IPS-11a (cell line): ENCODE measurements around the gene ANO6.
"Not testable (repeated sequence)": the region's sequence is repeated elsewhere in the genome, so short reads cannot be mapped to it uniquely, and the experiment has no call there.

Experiments used
- H3K4me3 ChIP-seq: one replicate; pipeline ENCODE4 v1.5.1; 2013; ENCODE audit warnings: low read depth, low read length, control low read depth

The ANO6 gene

DNA sequence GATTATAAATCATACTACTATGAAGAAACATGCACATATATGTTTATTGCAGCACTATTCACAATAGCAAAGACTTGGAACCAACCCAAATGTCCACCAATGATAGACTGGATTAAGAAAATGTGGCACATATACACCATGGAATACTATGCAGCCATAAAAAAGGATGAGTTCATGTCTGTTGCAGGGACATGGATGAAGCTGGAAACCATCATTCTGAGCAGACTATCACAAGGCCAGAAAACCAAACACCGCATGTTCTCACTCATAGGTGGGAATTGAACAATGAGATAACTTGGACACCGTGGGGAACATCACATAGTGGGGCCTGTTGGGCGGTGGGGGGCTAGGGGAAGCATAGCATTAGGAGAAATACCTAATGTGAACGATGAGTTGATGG, 181.6 kb downstream of the ANO6 start:
- H3K4me3 ChIP-seq = not testable (repeated sequence)

DNA sequence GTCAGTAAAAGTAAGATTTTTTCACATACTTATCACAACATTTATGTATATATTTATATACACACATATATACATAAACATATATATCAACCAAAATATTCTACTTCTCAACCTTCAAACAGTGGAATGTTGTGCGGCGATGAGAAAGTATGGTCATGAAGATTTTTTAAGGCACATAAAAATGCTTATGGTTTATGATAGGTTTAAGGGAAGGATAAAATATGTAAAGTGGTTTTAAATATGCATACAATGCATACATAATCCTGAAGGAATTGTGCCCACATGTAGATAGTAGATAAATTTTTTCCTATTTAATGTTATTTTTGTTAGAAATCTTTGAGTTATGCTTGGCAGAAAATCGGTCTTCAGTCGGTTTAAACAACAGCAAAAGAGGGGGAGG, 182.7 kb downstream of the ANO6 start:
- no peak overlapping the region for H3K4me3 ChIP-seq

DNA sequence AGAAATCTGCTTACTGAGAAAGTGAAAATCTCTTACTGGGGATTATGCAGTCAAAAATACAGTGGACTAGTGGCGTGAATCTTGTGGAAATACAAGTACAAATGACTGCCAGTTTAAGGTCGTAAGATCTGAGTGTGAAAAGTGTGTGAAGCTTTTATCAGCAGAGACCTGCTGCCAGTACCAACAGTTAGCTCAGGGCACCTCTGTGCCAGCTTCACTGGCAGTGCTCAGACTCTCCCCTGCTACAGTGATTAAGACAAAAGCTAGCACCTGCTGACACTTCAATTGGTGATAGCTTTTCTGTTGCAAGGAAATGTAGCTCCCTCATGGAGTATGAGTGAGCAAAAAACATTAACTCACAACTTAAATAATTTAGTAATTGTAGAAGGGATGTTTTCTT, 185.1 kb downstream of the ANO6 start:
- no peak overlapping the region for H3K4me3 ChIP-seq

DNA sequence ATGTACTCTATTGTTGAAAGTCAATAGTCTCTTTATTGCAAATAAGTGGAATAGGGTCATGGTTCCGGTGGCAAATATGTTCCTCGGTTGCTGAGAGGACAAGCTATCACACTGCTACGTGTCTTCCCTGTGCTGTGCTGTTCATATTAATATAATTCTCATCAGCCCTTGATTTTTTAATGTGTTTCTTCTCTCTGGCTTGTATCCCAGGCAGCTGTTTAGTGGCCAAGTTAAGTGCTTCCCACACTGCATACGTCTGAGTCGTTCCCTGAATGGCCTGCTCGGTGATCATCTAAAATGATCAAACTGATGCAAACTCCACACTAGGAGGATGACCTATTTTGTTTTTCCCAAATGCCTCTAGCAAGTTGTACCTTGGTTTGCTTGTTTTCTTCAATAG, 186.4 kb downstream of the ANO6 start:
- H3K4me3 ChIP-seq = no peak overlapping the region

DNA sequence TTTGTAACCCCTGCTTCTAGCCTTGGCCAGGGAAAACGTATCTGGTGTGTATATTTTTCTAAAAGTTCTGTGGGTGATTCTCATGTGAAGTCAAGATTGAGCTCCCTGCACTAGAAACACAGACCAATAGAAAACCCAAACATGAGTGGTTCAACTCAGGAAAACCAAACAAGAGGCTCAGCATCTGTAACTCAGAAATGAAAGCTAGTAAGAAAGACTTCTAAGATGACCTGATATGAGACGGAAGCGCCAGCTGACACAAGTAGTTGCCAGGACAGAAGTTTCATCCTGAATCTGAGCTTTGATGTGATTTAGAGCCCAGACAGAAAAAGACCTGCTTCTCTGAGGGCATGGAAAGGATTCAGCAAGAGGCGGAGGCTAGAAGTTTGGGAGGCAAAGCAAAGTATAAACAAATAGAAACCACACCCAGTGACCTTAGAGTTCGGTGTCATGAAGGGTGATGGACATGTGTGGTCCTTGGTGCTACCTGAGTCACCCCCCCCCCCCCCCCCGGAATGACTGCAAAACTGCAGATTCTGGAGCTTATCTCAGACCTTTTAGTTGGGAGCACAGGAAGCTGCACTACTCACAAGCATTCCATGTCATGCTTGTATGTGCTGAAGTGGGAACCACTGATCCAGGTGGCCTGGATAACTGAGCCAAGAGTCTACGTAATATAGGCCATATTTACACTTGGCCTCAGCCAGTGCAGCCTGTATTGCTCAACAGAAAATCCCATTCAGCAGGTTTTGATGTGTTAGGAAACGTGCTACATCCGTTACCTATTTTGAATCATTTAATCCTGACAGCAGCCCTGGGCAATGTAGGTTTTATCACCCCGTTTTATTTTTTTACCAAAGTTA, 191.3 kb downstream of the ANO6 start:
- no peak overlapping the region for H3K4me3 ChIP-seq

DNA sequence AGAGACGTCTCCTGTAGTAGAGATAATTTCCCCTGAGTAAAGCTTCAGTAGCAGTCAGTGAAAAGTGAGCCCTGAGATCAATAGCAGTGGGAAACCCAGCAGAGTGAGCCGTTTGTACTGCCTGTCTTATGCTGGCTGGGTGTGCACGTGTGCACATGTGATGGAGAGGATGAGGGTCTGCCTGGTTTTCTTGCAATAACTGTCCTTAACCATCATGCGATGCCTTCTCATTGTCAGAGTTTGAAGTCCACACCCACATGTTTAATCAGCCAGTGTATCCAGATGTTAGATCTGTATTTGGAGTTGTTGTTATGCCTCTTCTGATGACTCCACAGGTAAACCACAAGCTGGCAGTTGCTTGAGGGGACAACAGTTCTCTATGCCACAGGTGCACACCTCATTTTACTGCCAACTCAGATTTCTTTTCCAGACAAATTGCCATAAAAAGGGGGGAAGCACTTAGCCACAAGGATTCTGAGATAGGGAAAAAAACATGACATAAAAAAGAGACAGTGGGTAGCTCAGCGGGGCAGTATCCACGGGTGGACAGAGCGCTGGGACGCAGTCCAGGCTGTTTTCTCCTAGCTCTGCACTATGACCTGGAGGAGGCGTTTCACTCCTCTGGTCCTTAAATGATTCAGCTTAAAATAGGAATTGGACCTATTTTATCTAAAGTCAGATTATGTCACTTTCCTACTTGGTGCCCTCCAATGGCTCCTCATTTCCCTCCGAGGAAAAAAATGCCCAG, 192.3 kb downstream of the ANO6 start:
- H3K4me3 ChIP-seq = no peak overlapping the region

DNA sequence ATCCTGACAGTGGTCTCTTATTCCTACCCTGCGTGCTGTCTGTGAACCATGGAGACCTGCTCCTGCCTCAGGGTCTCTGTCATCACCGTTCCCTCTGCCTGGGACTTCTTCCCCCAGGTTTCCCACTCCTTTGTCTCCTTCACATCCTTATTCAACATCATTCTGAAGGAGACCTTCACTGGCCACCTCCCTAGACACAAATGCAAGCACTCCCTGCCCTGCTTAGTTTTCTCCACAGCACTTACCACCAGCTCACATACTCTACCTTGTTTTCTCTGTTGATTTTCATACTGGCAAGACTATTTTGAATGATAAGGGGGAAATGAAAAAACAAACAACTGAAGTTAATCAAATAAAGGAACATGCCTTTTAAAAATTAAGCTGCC, 192.8 kb downstream of the ANO6 start:
- no peak overlapping the region for H3K4me3 ChIP-seq

DNA sequence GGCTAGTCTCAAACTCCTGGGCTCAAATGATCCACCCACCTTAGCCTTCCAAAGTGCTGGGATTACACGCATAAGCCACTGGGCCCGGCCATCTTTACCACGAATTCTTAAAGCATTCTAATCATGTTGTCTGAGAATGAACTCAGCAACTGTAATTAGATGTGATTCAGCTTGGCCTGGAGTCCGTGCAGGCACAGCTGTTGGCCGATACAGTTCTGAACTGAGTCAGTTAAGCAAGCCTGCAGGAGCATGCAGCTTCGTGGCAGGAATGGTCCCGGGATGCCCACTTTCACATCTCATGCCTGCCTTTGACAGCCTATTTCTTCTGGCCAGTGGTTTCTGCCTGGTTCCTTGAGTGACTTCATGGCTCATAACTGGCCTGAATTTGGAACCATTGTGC, 194.1 kb downstream of the ANO6 start:
- H3K4me3 ChIP-seq = no peak overlapping the region

DNA sequence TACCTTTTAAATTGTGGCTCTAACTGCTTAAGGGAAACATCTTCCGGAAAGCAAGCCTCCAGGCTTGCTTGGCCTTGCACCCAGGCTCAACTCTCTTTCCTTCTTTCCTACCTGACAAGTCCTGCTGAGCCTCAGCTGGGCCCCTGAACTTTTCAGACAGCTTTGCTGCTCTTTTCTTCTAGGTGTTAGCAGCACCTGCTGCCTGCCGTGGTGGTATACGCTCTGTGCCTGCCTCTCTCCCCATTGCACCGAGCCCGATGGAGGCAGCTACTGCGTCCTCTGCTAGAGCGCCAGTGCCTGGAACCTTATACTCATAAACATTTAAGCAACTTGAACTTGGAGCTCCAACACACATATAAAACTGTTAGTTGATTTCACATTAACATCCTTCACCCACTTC, 195.7 kb downstream of the ANO6 start:
- no peak overlapping the region for H3K4me3 ChIP-seq

DNA sequence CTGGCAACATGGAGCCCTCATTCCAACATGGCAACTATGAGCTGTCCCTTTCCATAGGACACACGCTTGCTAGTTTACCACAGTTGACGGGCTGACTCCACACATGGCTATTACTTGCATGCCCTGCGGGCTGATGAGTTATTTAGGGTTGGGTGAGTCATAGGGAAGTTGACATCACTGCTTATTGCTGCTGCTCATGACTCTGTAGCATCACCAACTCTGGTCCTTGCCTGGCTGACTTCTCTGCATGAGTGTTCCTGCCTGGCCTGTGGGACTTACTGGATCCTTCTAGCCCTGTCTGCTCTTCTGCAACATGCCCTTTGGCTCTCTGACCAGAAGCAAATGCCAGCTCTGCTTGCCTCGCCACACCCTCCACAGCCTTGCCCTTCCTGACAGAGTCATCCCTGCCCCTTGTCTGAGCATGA, 199.5 kb downstream of the ANO6 start:
- H3K4me3 ChIP-seq = no peak overlapping the region

DNA sequence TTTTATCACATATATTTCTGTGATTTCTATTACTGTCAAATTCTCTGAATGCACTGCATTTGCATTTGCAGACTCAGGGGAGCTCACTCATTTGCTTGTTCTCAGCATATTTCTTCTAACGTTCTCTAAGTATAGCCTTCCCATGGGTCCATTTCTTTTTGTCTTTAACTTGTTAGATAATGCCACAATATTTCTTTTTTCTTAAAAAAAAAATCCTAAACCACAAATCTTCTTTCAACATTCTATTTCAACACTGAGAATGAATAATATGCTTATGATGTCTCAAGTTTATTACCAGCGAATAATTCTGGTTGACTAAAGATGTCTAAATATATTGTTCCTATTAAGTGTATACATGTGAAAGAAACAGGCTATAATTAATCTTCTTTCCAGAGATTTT, 200.2 kb downstream of the ANO6 start:
- no peak overlapping the region for H3K4me3 ChIP-seq

DNA sequence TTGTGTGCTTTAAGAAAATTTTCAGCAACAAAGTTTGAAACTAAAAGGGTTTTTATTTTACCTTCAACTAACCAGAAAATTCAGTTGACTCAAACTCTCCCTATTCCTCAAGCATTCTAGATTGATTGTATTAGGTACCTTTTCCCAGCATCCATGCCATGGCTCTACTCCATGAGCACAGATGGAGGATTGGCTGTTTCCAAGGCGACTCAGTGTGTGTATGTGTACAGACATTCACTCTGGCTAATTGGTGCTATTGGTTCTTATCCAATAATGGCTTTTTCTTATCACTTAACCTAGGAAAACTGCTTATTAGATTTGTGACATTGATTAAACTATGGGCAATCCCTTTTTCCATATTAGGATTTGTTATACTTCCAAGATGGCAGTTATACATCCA, 202.6 kb downstream of the ANO6 start:
- H3K4me3 ChIP-seq = no peak overlapping the region

DNA sequence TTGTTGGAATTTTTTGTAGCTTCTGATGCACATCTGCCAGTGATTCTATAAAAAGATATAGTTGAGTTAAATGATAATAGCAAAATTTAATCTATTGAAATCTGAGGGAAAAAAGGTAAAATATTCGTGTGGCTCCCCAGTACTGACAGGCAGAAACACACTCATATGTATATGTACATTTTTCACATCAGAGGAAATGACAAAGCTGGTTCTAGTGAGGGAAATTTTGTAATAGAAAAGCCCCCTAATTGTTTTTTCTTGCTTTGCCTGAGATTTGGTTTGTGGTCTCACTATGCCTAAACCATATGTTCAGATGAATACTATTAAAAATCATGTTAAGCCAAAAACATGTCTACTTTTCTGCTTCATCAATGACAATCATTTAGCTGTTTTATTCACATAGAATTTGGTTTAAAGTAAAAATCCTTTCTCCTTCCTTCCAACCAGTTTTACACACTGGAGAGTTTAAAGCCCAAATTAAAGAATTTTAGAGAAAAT, 203.5 kb downstream of the ANO6 start:
- no peak overlapping the region for H3K4me3 ChIP-seq

DNA sequence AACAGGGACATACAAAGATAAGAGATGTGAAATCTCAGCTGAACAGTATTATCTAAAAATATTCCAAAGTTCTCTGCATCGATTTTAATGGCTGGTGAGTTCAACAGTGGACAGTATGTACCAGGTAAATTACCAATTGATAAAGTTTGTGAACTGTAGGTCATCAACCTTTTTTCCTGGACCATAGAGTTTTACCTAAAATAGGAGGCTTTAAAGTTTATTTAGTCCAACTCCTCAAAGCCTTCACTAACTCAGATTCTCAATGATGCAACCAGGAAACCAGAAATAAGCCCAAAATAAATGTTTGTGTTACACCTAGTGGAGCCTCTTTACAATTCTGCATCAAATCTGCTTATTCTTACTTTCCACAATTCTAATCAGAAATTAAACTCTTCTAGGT, 205.8 kb downstream of the ANO6 start:
- H3K4me3 ChIP-seq = no peak overlapping the region

DNA sequence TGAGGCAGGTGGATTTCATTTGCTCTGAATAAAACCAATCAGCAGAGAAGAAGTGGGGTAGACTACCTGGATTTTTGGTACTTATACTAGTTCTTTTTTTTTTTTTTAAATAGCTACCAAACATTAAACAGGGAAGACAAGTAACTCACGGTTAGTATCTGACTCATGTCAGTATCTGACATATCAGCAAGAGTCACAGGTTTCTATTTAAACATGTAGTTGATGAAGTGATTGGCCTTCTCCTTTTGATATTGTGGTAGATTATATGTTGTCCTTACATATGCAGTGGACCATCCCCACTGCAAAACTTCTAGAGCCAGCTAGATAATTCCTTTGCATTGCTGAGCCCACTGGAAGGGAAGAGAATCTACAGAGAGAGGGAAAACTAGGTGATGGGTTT, 208.0 kb downstream of the ANO6 start:
- no peak overlapping the region for H3K4me3 ChIP-seq

DNA sequence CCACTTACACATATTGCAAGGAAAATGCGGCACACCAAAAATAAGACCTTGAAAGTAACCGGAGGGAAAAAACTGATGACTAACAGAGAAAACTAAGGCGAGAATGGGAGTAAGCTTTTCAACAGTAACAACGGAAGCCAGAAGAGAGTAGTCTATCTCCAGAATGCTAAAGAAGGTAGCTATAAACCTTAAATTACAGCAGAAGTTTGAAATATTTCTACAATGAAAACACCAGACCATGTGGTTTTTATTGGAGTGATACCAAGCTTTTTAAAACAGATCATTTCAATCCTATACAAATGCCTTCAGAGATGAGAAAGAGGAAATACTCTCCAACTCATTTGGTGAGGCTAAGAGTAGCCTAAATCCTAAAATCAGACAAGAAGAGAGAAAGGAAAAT, 209.5 kb downstream of the ANO6 start:
- H3K4me3 ChIP-seq = no peak overlapping the region

DNA sequence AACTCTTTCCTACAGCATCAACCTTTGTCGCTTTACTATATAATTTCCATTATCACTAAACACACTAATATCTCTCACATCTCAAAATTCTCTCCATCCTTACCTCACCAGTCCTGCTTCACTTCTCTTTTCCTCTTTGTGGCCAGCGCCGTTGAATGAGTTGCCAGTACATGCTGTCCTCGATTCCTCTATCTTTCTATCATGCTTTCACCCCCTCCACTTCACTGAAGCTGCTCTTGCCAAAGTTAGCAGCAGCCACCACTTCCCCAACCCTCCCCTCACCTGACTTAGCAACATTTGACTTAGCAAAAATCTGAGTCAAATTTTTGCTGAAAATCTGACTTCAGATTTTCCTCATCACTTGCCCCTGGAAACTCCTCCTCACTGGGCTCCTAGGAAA, 210.4 kb downstream of the ANO6 start:
- no peak overlapping the region for H3K4me3 ChIP-seq

DNA sequence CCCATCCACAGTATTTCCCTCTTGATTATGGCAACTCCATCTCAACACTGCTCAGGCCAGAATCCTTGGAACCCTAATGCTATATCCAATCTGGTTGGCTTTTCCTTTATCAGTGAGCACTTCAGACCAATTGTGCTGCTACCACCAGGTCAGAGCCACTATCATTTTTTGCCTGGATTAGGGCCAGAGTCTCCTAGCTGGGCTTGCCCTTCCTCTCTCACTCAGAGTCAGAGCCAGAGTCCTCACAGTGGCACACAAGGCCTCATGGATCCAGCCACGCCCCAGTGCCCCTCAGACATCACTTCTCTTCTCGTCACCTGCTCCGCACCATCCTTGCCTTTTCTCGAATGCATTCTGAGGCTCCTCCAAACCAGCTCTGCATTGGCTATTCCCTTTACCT, 211.1 kb downstream of the ANO6 start:
- H3K4me3 ChIP-seq = no peak overlapping the region

DNA sequence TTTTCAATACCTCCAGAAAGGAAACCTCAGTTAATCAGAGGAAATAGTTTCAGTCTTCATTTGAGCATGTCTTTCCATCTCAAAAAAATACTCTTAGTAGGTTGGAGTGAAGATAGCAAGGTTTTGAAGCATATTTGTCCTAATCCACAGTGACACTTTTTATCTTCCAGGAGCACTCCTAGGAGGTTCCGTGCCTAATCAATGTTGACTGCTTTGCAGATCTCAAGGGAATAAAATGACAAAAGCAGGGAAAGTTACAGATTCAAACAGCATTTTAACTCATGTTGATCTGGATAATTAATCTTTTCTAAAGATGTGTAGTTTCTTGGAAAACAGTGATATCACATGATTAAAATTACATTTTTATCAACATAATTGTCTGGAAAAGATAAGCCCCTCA, 213.9 kb downstream of the ANO6 start:
- H3K4me3 ChIP-seq = no peak overlapping the region

DNA sequence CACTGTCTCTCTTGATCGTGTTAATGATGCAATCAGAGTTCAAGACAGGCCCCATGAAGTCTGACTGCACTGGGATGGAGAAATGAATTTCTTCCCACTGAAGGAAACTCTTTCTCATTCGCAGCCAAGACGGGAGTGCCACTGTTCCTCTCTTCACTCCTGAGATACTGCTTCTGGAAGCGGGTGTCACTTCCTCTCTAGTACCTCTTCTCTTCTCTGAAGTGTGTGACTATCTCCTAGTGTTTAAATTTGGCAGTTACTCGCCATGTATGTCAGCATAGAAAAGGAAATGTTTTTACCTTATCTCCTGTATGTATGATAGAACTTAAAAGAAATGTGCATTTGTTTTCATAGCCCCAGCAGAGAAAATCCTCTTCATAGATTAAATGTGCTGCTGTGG, 215.2 kb downstream of the ANO6 start:
- H3K4me3 ChIP-seq = no peak overlapping the region

DNA sequence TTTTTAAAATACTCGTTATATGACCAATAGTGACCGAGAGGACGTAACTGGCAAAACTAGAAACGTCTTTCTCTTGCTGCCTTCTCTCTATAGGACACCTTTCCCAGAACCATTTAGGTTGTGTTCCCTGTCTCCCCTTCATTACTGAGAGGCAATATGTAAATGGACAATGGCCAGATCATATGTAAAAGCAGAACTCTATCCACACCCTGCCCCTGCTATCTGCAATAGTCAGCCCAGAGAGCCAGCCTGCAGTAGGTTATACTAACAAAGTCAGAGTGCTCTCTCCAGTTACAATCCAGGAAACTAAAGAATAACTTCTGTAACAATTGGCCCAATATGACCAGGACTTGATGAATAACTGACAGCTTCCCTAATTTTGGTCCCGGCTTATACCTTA, 216.8 kb downstream of the ANO6 start:
- H3K4me3 ChIP-seq = no peak overlapping the region

DNA sequence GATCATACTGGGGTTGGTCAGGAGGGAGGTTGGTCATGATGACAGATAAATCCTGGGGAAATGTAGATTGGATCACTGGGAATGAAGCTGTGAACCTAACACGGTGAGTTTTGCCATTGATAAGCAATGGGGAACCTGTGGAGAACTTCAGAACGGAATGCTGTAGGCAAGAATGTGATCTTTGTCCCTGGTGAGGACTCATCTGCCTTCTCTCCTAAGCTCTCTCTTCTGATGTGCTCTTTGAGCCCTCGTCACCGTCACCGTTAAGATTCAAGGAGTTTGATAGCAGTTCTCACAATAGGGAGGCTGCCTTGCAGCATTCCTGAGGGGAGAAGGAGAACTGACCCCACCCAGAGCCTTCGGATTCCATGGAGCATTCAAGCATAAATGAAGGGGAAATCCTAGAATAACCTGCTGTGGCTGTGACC, 217.6 kb downstream of the ANO6 start:
- no peak overlapping the region for H3K4me3 ChIP-seq
